GM19025 (cell line): ENCODE data around the gene RNF152.

ENCODE experiments used
- ATAC-seq: cut with Tn5 transposase; IDR thresholded peaks from one replicate; pipeline ENCODE4 v1.9.1; 2021; ENCODE audit warnings: mild to moderate bottlenecking, low read depth, moderate library complexity; ENCODE audit not compliant: unreplicated experiment

The RNF152 gene

GRCh38 chr18:61892683-61893308 lies at the start of gene RNF152:
TSS of gene RNF152 (minus strand) at chr18:61893007. CDS start at chr18:61816463, 76,544 bp downstream.
- no peak for ATAC-seq

GRCh38 chr18:61941948-61942471 lies 49.2 kb upstream of the RNF152 start:
- ATAC-seq: no peak

- ATAC-seq: peak; percentile 86
These were observed 46.4 kb upstream of the RNF152 start for GRCh38 chr18:61939046-61939674.

GRCh38 chr18:61935362-61935761 lies 42.6 kb upstream of the RNF152 start:
- ATAC-seq: no peak

- ATAC-seq: no peak
These were observed 39.0 kb upstream of the RNF152 start for GRCh38 chr18:61931654-61932379.

GRCh38 chr18:61929881-61930640 lies 37.3 kb upstream of the RNF152 start:
- ATAC-seq: no peak

- no peak for ATAC-seq
These were observed 33.7 kb upstream of the RNF152 start for GRCh38 chr18:61926532-61926931.

GRCh38 chr18:61924550-61924949 lies 31.7 kb upstream of the RNF152 start:
- no peak for ATAC-seq

- no peak for ATAC-seq
These were observed 29.6 kb upstream of the RNF152 start for GRCh38 chr18:61922435-61922834.

- ATAC-seq: no peak
These were observed 28.9 kb upstream of the RNF152 start for GRCh38 chr18:61921621-61922235.

GRCh38 chr18:61917818-61918217 lies 25.0 kb upstream of the RNF152 start:
- no peak for ATAC-seq

- ATAC-seq: no peak
These were observed 19.7 kb upstream of the RNF152 start for GRCh38 chr18:61912476-61912875.

- ATAC-seq: no peak
These were observed 17.3 kb upstream of the RNF152 start for GRCh38 chr18:61910101-61910500.

GRCh38 chr18:61908661-61909060 lies 15.9 kb upstream of the RNF152 start:
- no peak for ATAC-seq

- peak; percentile 96 for ATAC-seq
These were observed 8.6 kb upstream of the RNF152 start for GRCh38 chr18:61901323-61901986.

GRCh38 chr18:61900504-61901281 lies 7.9 kb upstream of the RNF152 start:
- ATAC-seq: no peak

GRCh38 chr18:61898640-61899101 lies 5.9 kb upstream of the RNF152 start:
- ATAC-seq: no peak

GRCh38 chr18:61896757-61897156 lies 4.0 kb upstream of the RNF152 start:
- ATAC-seq: no peak

GRCh38 chr18:61896118-61896517 lies 3.3 kb upstream of the RNF152 start:
- ATAC-seq: no peak
